ENCODE data around the gene FBXW2.
"Not testable (repeated sequence)": the region's sequence is repeated elsewhere in the genome, so short reads cannot be mapped to it uniquely, and the experiment has no call there.

FBXW2 gene

GRCh38 chr9:120755044-120755443 is 38.2 kb downstream of the FBXW2 start:
- no peak for TF ChIP-seq CTCF (conservative IDR thresholded peaks at IDR 0.05; ENCODE audit: low read depth, low read length)
- DNase-seq (ENCODE audit: low read depth), result no peak
- H3K4me3 ChIP-seq (ENCODE audit: low read depth, low read length), result no peak overlapping the region

- DNase-seq (ENCODE audit: low read depth), result no peak
- TF ChIP-seq CTCF (conservative IDR thresholded peaks at IDR 0.05; ENCODE audit: low read depth, low read length), result no peak
- H3K4me3 ChIP-seq (ENCODE audit: low read depth, low read length), result no peak overlapping the region
These were observed 42.8 kb downstream of the FBXW2 start for GRCh38 chr9:120750421-120750820.

GRCh38 chr9:120746366-120746765 is 46.9 kb downstream of the FBXW2 start:
- not testable (repeated sequence) for H3K4me3 ChIP-seq (ENCODE audit: low read depth, low read length); DNase-seq (ENCODE audit: low read depth)

- DNase-seq (ENCODE audit: low read depth), result no peak
- no peak for TF ChIP-seq CTCF (conservative IDR thresholded peaks at IDR 0.05; ENCODE audit: low read depth, low read length)
- no peak overlapping the region for H3K4me3 ChIP-seq (ENCODE audit: low read depth, low read length)
These were observed 47.9 kb downstream of the FBXW2 start for GRCh38 chr9:120745278-120745677.

GRCh38 chr9:120742951-120743416 is 50.2 kb downstream of the FBXW2 start:
- DNase-seq (ENCODE audit: low read depth), result peak; percentile 61

GRCh38 chr9:120741701-120742100 is 51.5 kb downstream of the FBXW2 start:
- peak; percentile 17 for DNase-seq (ENCODE audit: low read depth)
- TF ChIP-seq CTCF (conservative IDR thresholded peaks at IDR 0.05; ENCODE audit: low read depth, low read length), result no peak
- no peak overlapping the region for H3K4me3 ChIP-seq (ENCODE audit: low read depth, low read length)

More at GRCh38 chr9:120742951-120743416, 50.2 kb downstream of the FBXW2 start:
- no peak overlapping the region for H3K4me3 ChIP-seq (ENCODE audit: low read depth, low read length)
- TF ChIP-seq CTCF (conservative IDR thresholded peaks at IDR 0.05; ENCODE audit: low read depth, low read length), result peak; percentile 78

GRCh38 chr9:120741191-120741590 is 52.0 kb downstream of the FBXW2 start:
- DNase-seq (ENCODE audit: low read depth), result no peak
- TF ChIP-seq CTCF (conservative IDR thresholded peaks at IDR 0.05; ENCODE audit: low read depth, low read length), result no peak
- H3K4me3 ChIP-seq (ENCODE audit: low read depth, low read length), result no peak overlapping the region
